DMS 273 (cell line): Measurements from ENCODE around the gene ANGPTL2.
A peak's percentile ranks its signal among the peaks of the same experiment; 100 is the strongest.

Experiments used
- DNase-seq: peaks from one replicate; lab custom pipeline; 2025; ENCODE audit not compliant: unreplicated experiment; lab: John Stamatoyannopoulos, UW

The ANGPTL2 gene

GRCh38 chr9:127137640-127138360 lies 15.4 kb upstream of the ANGPTL2 start:
- DNase-seq = no peak

- DNase-seq = no peak
These were observed 14.6 kb upstream of the ANGPTL2 start for GRCh38 chr9:127136880-127137639.

GRCh38 chr9:127136081-127136879 lies 13.8 kb upstream of the ANGPTL2 start:
- DNase-seq = no peak

GRCh38 chr9:127135056-127135745 lies 12.8 kb upstream of the ANGPTL2 start:
- DNase-seq = no peak

- peak; percentile 67 for DNase-seq
These were observed 11.3 kb upstream of the ANGPTL2 start for GRCh38 chr9:127133739-127134167.

DNA sequence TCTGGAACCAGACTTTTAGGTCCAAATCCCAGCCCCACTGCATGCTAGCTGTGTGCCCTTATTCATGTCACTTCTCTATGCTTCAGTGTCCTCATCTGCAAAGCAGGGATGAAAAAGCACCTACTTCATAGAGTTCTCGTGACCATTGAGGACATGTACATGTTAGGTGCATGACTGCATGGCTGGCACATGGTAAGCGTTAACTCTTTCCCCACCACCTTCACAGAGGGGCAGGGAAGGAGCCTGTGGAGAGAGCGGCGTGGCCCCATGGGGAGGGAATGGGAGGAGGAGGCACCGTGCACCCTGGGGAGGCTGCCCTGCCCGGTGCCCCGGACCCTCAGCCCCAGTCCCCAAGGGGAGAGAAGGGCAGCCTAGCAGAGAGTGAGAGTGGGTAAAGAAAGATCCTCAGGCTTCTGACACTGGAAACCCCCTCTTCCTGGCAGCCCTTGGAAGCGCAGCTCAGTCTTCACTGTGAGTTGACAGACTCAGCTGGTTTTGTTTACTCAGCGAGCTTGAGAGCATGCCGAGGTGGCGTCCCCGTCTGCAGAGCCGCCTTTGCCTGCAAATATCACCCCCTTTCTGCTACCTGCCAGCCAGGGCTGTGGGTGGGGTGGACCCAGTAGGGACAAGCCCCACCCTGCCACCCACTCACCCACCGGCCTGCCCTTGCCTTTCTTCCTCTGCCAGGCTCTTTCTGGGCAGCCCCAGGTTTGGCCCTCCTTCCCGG lies 10.6 kb upstream of the ANGPTL2 start:
- peak; percentile 76 for DNase-seq

GRCh38 chr9:127132375-127132774 lies 9.9 kb upstream of the ANGPTL2 start:
- peak; percentile 32 for DNase-seq

DNA sequence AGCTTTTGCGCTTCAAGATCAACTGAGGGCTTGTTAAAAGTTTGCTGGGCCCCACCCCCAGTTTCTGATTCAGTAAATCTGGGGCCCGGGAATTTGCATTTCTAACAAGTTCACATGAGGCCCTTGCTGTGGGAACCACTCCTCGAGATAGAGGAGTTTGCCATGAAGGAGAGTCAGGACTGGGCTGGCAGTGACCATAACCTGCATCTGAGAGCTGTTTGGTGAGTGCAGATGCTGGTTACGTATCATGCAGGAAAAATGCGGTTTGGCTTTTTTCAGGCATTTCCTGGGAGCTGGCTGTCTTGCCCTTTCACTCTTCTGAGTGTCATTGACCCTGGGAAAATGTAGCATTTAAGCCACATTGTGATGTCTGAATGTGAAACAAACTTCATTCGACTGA lies 9.4 kb upstream of the ANGPTL2 start:
- peak; percentile 45 for DNase-seq

- peak; percentile 98 for DNase-seq
These were observed 8.5 kb upstream of the ANGPTL2 start for GRCh38 chr9:127130661-127131538.

GRCh38 chr9:127130235-127130634 lies 7.8 kb upstream of the ANGPTL2 start:
- peak; percentile 55 for DNase-seq

GRCh38 chr9:127129718-127130085 lies 7.3 kb upstream of the ANGPTL2 start:
- peak; percentile 79 for DNase-seq

DNA sequence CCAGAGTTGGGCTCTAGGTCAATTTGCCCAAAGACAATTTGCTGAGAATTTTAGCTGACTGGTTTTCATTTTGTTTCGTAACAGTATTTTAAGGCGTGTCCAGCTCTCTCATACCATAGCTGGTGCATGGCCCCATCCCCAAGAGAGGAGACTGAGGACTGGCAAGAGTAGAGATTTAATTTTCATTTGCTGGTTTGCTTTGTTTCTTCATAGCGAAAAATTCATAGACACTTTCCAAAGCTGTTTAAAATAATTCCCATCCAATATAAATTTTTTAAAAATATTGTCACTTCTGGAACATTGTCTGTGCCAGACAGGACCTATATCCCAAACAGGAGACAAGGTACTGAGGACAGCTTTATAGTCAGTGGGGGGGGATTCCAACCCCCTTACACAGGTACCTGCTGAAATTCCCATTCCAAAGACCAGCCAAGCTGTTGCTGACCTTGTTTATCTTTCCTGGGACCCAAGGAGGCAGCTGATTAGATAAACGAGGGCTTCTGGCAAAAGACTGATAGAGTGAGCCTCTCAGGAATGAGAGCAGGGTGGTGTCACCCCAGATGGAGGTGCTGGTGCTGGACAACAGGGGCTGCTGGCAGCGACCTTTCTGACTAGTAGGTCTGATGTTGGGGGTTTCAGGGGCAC lies 6.8 kb upstream of the ANGPTL2 start:
- peak; percentile 68 for DNase-seq

DNA sequence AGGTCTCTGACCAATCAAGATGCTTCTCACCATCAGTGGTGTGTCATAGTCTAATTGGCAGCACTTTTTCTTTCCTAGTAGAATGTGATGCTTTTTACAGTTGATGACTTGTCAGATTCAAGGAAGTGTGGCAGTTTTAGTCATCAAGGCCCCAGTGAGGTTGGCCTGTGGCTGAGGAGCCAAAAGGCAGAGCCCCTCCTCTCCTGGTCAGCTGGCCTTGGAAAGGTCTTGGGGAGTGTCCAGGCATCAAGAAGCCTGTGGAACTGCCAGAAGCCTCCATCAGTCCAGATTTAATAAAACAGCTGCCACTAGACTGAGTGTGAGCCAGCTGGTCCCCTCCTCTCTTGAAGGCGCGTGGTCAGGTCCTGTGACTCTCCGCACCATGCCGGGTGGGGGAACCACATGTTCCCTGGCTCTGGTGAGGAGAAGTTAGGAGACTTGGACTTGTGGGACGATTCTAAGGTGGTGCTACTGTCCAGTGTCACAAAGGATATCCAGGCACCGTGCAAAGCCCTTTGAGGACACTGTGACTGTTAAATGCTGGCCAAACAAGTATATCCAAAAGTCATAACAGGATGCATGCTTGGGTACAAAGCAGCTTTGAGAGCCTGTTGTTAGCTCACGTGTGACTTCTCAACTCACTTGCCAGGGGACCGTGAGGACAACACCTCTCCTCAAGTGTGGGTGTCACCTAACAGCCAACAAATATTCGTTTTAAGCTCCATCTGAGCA lies 6.1 kb upstream of the ANGPTL2 start:
- peak; percentile 85 for DNase-seq

DNA sequence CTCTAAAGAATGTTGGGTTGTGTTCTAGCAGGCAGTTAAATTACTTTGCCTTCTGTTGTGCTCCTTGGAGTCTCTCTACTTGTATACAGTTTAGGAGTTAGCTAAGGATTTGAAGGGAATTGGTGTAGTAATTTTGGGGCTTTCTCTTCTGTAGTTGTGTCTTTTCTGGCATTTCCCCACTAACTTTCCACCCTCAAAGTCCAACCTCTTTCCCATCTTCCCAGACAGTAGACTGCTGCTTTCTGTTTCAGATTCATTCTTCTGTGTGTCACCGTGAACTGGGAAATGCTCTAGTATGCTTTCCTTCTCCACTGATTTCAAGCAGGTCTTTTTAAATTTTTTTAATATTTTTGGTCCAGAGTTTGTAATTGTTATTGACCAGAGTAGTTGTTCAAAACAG lies 4.5 kb upstream of the ANGPTL2 start:
- no peak for DNase-seq

DNA sequence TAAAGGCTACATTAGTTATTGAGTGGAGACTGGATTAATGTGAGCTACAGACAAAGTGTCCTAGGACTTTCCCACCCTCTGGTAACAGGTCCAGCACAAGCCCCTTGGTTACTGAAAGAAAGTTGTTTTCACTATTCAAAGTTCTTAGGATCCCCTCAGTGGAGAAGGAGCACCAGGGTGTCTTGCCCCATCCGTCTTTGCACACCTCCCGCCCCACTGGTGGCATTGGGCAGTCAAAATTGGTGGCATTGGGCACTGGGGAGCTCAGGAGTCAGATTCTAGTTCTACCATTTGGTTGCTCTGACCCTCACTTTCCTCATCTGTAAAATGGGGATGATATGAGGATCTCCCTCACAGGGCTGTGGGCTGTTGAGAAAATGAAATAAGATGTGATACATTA lies 2.4 kb upstream of the ANGPTL2 start:
- no peak for DNase-seq

- DNase-seq = no peak
These were observed 1.7 kb upstream of the ANGPTL2 start for GRCh38 chr9:127124111-127124531.

DNA sequence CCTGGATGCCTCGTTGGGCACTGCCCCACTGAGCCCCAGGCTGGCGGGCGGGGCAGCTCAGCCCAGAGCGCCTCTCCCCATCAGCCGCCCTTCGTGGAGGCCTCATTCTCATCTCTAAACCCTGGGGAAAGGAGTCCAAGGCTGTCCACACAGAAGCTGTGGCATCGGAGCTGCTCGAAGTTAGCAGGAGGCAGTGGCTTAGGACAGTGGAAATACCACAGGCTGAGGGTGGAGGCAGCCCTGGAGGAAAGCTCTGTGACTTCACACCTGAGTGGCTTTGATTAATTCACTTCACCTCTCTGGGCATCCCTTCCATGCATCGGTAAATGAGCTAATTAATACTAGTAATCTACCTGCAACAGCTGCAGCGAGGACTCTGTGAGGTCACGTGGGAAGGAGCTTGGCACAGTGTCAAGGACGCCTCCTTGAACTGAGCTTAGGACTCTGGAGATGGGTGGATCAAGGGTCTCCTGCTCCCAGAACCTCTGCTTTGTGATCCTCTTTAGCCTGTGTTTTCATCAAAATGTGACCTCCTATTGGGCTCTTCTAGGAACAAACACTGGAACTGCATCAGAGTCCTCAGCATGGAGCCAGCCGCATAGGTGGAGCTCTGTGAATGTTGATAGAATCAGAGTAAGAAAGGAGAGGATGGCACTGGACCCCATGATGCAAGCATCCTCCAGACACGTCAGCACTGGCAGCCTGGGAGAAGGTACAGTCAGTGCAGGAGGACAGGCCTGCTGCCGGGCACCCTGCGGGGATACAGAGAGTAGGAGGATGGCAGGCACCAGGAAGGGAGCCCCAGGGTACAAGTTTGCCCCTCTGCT lies 842 bp upstream of the ANGPTL2 start:
- peak; percentile 76 for DNase-seq
